ENCODE data around the gene TRAPPC10.

Gene TRAPPC10

GRCh38 chr21:43981151-43981870 lies 30.8 kb upstream of the TRAPPC10 start:
- no peak for TF ChIP-seq ZBTB7A (IDR thresholded peaks at IDR 0.05; ENCODE audit: low read depth)
- no peak for TF ChIP-seq TCF12 (IDR thresholded peaks at IDR 0.05; ENCODE audit: low read depth)
- no peak for TF ChIP-seq CREB1 (IDR thresholded peaks at IDR 0.05; ENCODE audit: low read depth)
- TF ChIP-seq, protein P1, sequence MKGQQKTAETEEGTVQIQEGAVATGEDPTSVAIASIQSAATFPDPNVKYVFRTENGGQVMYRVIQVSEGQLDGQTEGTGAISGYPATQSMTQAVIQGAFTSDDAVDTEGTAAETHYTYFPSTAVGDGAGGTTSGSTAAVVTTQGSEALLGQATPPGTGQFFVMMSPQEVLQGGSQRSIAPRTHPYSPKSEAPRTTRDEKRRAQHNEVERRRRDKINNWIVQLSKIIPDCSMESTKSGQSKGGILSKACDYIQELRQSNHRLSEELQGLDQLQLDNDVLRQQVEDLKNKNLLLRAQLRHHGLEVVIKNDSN (IDR thresholded peaks at IDR 0.05): no peak
- TF ChIP-seq TAF1 (IDR thresholded peaks at IDR 0.05; ENCODE audit: low read depth): no peak
- no peak for TF ChIP-seq TEAD4 (IDR thresholded peaks at IDR 0.05)
- no peak for TF ChIP-seq RAD21 (IDR thresholded peaks at IDR 0.05; ENCODE audit: low read depth)
- TF ChIP-seq, protein P2, sequence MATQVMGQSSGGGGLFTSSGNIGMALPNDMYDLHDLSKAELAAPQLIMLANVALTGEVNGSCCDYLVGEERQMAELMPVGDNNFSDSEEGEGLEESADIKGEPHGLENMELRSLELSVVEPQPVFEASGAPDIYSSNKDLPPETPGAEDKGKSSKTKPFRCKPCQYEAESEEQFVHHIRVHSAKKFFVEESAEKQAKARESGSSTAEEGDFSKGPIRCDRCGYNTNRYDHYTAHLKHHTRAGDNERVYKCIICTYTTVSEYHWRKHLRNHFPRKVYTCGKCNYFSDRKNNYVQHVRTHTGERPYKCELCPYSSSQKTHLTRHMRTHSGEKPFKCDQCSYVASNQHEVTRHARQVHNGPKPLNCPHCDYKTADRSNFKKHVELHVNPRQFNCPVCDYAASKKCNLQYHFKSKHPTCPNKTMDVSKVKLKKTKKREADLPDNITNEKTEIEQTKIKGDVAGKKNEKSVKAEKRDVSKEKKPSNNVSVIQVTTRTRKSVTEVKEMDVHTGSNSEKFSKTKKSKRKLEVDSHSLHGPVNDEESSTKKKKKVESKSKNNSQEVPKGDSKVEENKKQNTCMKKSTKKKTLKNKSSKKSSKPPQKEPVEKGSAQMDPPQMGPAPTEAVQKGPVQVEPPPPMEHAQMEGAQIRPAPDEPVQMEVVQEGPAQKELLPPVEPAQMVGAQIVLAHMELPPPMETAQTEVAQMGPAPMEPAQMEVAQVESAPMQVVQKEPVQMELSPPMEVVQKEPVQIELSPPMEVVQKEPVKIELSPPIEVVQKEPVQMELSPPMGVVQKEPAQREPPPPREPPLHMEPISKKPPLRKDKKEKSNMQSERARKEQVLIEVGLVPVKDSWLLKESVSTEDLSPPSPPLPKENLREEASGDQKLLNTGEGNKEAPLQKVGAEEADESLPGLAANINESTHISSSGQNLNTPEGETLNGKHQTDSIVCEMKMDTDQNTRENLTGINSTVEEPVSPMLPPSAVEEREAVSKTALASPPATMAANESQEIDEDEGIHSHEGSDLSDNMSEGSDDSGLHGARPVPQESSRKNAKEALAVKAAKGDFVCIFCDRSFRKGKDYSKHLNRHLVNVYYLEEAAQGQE (IDR thresholded peaks at IDR 0.05; ENCODE audit: low read depth): no peak
- TF ChIP-seq FOXM1 (IDR thresholded peaks at IDR 0.05; ENCODE audit: borderline replicate concordance, low read depth): no peak
- TF ChIP-seq EP300 (IDR thresholded peaks at IDR 0.05; ENCODE audit: borderline replicate concordance): no peak
- TF ChIP-seq MAX (IDR thresholded peaks at IDR 0.05): no peak
- no peak for TF ChIP-seq YY1 (IDR thresholded peaks at IDR 0.05; ENCODE audit: low read depth)
- no peak for TF ChIP-seq EGR1 (IDR thresholded peaks at IDR 0.05)
- no peak for TF ChIP-seq NFIC (IDR thresholded peaks at IDR 0.05)
- no peak for TF ChIP-seq CEBPB (IDR thresholded peaks at IDR 0.05)

DNA sequence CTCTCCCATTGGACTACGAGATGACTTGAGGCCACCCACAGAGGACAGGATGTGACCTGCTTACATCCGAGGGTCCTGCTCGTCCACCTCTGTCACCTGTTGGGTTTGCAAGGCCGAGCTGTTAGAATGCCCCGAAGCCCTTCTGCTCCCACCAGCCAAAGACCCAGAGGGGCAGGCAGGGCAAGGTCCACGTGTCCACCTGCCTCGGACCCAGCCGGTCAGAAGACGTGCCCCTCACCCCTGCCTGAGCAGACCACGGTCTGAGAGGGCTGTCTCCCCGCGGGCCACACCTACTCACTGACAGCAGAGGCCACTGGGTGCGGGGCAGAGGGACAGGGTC lies 30.3 kb upstream of the TRAPPC10 start:
- TF ChIP-seq TAF1 (IDR thresholded peaks at IDR 0.05; ENCODE audit: low read depth): no peak
- no peak for TF ChIP-seq EGR1 (IDR thresholded peaks at IDR 0.05)
- no peak for TF ChIP-seq NFIC (IDR thresholded peaks at IDR 0.05)

DNA sequence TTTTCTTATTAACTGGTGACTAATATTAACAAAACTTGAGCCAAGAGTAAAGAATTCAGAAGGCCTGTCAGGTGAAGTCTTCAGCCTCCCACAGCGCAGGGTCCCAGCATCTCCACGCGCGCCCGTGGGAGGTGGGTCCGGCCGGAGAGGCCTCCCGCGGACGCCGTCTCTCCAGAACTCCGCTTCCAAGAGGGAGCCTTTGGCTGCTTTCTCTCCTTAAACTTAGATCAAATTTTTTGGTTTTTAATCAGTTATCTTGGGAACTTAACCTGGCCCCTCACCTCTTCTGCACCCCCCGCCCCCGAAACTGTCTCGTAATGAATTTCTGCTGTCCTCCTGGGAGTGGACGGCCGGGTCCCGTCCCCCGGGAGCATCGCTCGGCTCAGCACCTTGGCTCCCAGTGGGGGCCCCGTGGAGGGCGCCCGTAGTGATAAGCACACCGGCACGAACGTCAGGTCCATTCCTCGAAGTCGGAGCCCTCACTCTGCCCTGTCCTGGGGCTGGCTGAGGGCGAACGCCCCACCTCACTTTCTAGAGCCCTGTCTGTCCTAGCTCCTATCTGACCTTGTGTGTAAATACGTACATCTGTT lies 29.5 kb upstream of the TRAPPC10 start:
- TF ChIP-seq ZBTB7A (IDR thresholded peaks at IDR 0.05; ENCODE audit: low read depth): no peak

DNA sequence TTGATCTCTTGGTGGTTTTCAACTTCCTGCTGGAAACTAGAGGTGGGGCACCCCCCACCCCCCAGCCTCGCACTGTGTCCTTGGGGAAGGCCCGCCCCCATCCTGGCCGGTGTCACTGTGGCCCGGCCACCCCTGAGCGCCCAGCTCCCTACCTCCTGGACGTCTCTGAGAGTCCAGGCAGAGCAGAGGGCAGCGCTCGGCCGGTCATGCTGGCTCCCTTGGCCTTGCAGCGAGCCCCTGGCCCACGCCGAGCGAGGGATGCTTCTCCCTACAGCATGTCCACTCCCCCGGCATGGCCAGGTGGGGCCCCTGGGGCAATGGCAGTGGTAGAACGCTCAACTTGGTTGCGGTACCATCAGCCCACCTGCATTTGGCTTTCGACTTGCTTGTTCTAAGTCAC lies 28.7 kb upstream of the TRAPPC10 start:
- TF ChIP-seq CEBPB (IDR thresholded peaks at IDR 0.05) (no peak), ZBTB7A (IDR thresholded peaks at IDR 0.05; ENCODE audit: low read depth) (no peak), RAD21 (IDR thresholded peaks at IDR 0.05; ENCODE audit: low read depth) (no peak), FOXM1 (IDR thresholded peaks at IDR 0.05; ENCODE audit: borderline replicate concordance, low read depth) (no peak), NFIC (IDR thresholded peaks at IDR 0.05) (no peak), TAF1 (IDR thresholded peaks at IDR 0.05; ENCODE audit: low read depth) (no peak)
- TF ChIP-seq, protein P1 (IDR thresholded peaks at IDR 0.05): no peak
- TF ChIP-seq, protein P2 (IDR thresholded peaks at IDR 0.05; ENCODE audit: low read depth): no peak

DNA sequence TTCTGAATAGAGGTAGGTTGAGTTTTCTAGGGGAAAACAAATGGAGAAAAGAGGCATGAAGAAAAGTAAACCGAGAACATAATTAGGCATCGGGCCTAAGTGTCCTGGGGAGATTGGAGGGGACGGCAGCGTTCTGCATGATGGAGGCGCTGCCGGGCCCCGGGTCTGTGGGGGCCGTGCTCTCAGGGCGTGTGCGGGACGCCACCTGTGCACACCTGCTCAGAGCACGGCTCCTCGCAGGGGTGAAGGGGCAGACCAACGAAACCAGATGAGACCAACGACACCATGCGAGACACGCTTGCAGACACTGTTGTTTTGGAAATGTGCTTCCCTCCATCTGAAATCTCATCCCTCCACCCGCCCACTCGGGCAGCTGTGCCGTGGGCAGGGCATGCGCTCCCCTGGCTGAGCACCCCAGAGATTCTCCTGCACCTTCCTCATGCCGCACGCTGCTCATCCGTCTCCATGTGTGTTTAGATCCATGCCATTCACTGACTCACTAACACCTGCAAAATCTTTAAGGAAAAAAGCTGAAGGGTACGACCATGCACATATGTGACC lies 28.2 kb upstream of the TRAPPC10 start:
- TF ChIP-seq, protein P1 (IDR thresholded peaks at IDR 0.05): no peak
- TF ChIP-seq MAX (IDR thresholded peaks at IDR 0.05) (no peak), NFIC (IDR thresholded peaks at IDR 0.05) (no peak), EGR1 (IDR thresholded peaks at IDR 0.05) (no peak), ZBTB7A (IDR thresholded peaks at IDR 0.05; ENCODE audit: low read depth) (no peak), YY1 (IDR thresholded peaks at IDR 0.05; ENCODE audit: low read depth) (no peak)

All from Ishikawa (cell line).